MM.1S (cell line): Measurements from ENCODE around the gene RSRC1.

ENCODE experiments used
- DNase-seq: peaks from one replicate; pipeline ENCODE4 v3.0.0-alpha.2; 2015
- H2AFZ ChIP-seq: fragments of 300-600 bp; sonication (generic); 2 replicates; pipeline ENCODE4 v1.6.0; 2016; ENCODE audit warnings: antibody characterized with exemption, low read length
- H3F3A ChIP-seq: fragments of 300-600 bp; sonication (generic); 2 replicates; pipeline ENCODE4 v1.6.1; 2016; ENCODE audit warnings: mild to moderate bottlenecking, antibody characterized with exemption, low read length, moderate library complexity, mixed read lengths; ENCODE audit not compliant: insufficient read depth
- H3K27ac ChIP-seq: fragments of 300-600 bp; sonication (generic); 2 replicates; pipeline ENCODE4 v1.5.1; 2016; ENCODE audit warnings: mild to moderate bottlenecking, low read length
- H3K27me3 ChIP-seq: fragments of 300-600 bp; sonication (generic); replicated peaks from 2 replicates; pipeline ENCODE4 v1.6.0; 2016; ENCODE audit warnings: low read length; ENCODE audit not compliant: insufficient read depth
- H3K36me3 ChIP-seq: fragments of 300-600 bp; sonication (generic); replicated peaks from 2 replicates; pipeline ENCODE4 v1.6.1; 2016; ENCODE audit warnings: mild to moderate bottlenecking, low read length, mixed read lengths; ENCODE audit not compliant: insufficient read depth
- H3K4me1 ChIP-seq: fragments of 300-600 bp; sonication (generic); 2 replicates; pipeline ENCODE4 v1.6.1; 2016; ENCODE audit warnings: low read length, mixed read lengths
- H3K4me2 ChIP-seq: fragments of 300-600 bp; sonication (generic); 2 replicates; pipeline ENCODE4 v1.6.0; 2016; ENCODE audit warnings: low read depth, low read length
- H3K4me3 ChIP-seq: fragments of 300-600 bp; sonication (generic); 2 replicates; pipeline ENCODE4 v1.5.1; 2016; ENCODE audit warnings: low read length, mixed read lengths
- H3K79me2 ChIP-seq: fragments of 300-600 bp; sonication (generic); 2 replicates; pipeline ENCODE4 v1.6.1; 2016; ENCODE audit warnings: mixed run types, low read length, mixed read lengths
- H3K9ac ChIP-seq: fragments of 300-600 bp; sonication (generic); 2 replicates; pipeline ENCODE4 v1.6.1; 2016; ENCODE audit warnings: low read length, mixed read lengths
- H3K9me2 ChIP-seq: fragments of 300-600 bp; sonication (generic); replicated peaks from 2 replicates; pipeline ENCODE4 v1.6.1; 2016; ENCODE audit warnings: mild to moderate bottlenecking, low read length, mixed read lengths; ENCODE audit not compliant: insufficient read depth
- H3K9me3 ChIP-seq: fragments of 300-600 bp; sonication (generic); replicated peaks from 2 replicates; pipeline ENCODE4 v1.6.1; 2016; ENCODE audit warnings: mild to moderate bottlenecking, low read length, mixed read lengths; ENCODE audit not compliant: insufficient read depth
- H4K20me1 ChIP-seq: fragments of 300-600 bp; sonication (generic); 2 replicates; pipeline ENCODE4 v1.6.1; 2016; ENCODE audit warnings: mild to moderate bottlenecking, low read length, moderate library complexity, mixed read lengths; ENCODE audit not compliant: insufficient read depth
- EZH2 ChIP-seq: fragments of 300-600 bp; sonication (generic); optimal IDR thresholded peaks from 2 replicates; pipeline ENCODE3; 2017; ENCODE audit warnings: low read depth, mild to moderate bottlenecking, antibody characterized with exemption, low read length, mixed read lengths
- EZH2phosphoT487 ChIP-seq: fragments of 300-600 bp; sonication (generic); IDR thresholded peaks from 2 replicates; pipeline ENCODE4 v1.6.1; 2018; ENCODE audit warnings: antibody characterized with exemption, low read length
- TF ChIP-seq, protein P1 (sequence below): fragments of 300-600 bp; sonication (generic); IDR thresholded peaks from 2 replicates; pipeline ENCODE4 v1.5.1; 2016; ENCODE audit warnings: antibody characterized with exemption, low read length, mixed read lengths

Gene RSRC1

DNA sequence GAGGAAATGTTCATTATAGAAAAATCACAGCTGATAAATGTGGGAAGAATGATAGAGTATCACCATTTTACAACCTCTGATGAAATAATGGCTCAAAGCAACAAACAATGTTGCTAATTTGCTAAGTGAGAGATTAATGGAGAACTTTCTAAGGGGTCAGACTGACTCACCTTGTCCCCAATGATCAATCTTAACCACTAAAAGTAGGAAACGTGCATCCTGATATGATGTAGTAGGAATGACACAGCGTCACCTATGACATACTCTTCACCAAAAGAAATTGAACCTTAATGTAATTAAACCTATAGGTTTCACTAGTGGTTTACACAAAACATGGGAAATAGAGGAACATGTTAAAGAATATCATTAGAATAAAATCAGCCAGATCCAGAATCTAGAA lies 426.0 kb downstream of the RSRC1 start:
- H3K27ac ChIP-seq = no peak overlapping the region
- no peak for DNase-seq
- no peaks in the 10 kb centered on the region for H3F3A ChIP-seq
- H3K9ac ChIP-seq = no peak overlapping the region
- no peaks in the 10 kb centered on the region for H3K9me3 ChIP-seq
- H3K4me3 ChIP-seq = no peak overlapping the region
- no peaks in the 10 kb centered on the region for H3K4me1 ChIP-seq
- H3K36me3 ChIP-seq = no peaks in the 10 kb centered on the region
- no peak overlapping the region for H2AFZ ChIP-seq
- TF ChIP-seq EZH2phosphoT487 (no peak), EZH2 (no peak)
- TF ChIP-seq, protein P1, sequence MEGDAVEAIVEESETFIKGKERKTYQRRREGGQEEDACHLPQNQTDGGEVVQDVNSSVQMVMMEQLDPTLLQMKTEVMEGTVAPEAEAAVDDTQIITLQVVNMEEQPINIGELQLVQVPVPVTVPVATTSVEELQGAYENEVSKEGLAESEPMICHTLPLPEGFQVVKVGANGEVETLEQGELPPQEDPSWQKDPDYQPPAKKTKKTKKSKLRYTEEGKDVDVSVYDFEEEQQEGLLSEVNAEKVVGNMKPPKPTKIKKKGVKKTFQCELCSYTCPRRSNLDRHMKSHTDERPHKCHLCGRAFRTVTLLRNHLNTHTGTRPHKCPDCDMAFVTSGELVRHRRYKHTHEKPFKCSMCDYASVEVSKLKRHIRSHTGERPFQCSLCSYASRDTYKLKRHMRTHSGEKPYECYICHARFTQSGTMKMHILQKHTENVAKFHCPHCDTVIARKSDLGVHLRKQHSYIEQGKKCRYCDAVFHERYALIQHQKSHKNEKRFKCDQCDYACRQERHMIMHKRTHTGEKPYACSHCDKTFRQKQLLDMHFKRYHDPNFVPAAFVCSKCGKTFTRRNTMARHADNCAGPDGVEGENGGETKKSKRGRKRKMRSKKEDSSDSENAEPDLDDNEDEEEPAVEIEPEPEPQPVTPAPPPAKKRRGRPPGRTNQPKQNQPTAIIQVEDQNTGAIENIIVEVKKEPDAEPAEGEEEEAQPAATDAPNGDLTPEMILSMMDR = no peak
- no peaks in the 10 kb centered on the region for H4K20me1 ChIP-seq
- H3K27me3 ChIP-seq = no peaks in the 10 kb centered on the region
- no peaks in the 10 kb centered on the region for H3K79me2 ChIP-seq
- H3K9me2 ChIP-seq = no peaks in the 10 kb centered on the region
- H3K4me2 ChIP-seq = no peak overlapping the region

DNA sequence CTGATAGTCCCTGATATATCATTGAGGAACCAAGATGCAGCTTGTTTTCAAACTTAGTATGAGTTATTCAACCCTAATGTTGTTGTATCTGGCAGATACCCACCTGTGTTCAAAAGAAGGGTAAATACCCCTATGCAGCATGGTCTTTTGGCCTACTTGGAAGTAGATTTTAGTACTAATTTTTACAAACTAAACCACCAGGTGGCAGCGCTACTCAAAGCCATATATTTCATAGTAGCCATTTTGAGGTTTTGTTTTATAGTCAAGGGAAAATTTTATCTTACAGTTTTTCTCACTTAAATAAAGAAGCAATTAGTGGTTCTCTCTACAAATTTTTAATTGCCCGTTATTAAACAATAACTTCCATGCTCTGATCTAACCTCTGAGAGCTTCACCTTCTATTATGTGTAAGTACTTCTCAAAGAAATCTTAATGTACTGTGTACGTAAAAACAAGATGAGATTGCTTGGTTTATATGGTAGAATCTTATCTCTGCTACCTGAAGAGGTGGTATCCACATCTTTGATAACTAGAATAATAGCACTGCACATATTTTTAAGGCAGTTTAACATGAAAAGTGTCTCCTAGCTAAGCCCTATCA lies 429.6 kb downstream of the RSRC1 start:
- no peaks in the 10 kb centered on the region for H3K27me3 ChIP-seq
- no peaks in the 10 kb centered on the region for H3K79me2 ChIP-seq
- peak; percentile 77 for DNase-seq
- H3K36me3 ChIP-seq = no peaks in the 10 kb centered on the region; the same call in 1 of the 2 replicates
- H3F3A ChIP-seq = no peaks in the 10 kb centered on the region
- H3K4me3 ChIP-seq = no peak overlapping the region
- no peaks in the 10 kb centered on the region for H3K9me3 ChIP-seq
- H3K4me2 ChIP-seq = no peak overlapping the region
- no peaks in the 10 kb centered on the region for H4K20me1 ChIP-seq
- 0 out of 2 replicates have a peak overlapping the region, but pooled peaks have one; percentile 11 for H2AFZ ChIP-seq
- H3K9me2 ChIP-seq = no peaks in the 10 kb centered on the region
- no peak overlapping the region for H3K27ac ChIP-seq
- H3K4me1 ChIP-seq = no peaks in the 10 kb centered on the region
- H3K9ac ChIP-seq = no peak overlapping the region
- TF ChIP-seq EZH2 (no peak), EZH2phosphoT487 (no peak)
- TF ChIP-seq, protein P1 = peak; percentile 73

DNA sequence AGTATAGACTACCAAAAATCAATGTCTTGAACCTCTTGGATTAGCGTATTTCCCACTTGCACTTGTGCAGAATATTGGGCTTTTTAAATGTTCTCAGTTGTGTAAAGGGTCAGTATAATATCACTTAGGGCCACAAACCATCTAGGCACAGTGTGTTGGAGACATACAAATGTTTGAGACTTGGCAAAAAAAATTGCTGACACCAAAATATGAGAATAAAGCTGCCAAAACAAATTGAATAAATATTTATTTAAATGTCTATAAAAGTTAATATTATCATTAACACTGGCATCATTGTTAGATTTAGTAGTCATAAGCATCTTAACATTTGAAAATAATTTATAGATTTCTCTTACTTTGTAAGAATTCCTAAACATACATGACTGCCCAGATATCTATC lies 430.2 kb downstream of the RSRC1 start:
- no peak overlapping the region for H3K4me2 ChIP-seq
- TF ChIP-seq, protein P1 = no peak
- no peak for TF ChIP-seq EZH2phosphoT487
- no peak for TF ChIP-seq EZH2
- H3K4me3 ChIP-seq = no peak overlapping the region
- no peaks in the 10 kb centered on the region; the same call in 1 of the 2 replicates for H3K36me3 ChIP-seq
- no peaks in the 10 kb centered on the region for H4K20me1 ChIP-seq
- no peak for DNase-seq
- H3K27me3 ChIP-seq = no peaks in the 10 kb centered on the region
- H3K9ac ChIP-seq = no peak overlapping the region
- H3K4me1 ChIP-seq = no peaks in the 10 kb centered on the region
- no peaks in the 10 kb centered on the region for H3K79me2 ChIP-seq
- no peaks in the 10 kb centered on the region for H3K9me2 ChIP-seq
- H3F3A ChIP-seq = no peaks in the 10 kb centered on the region
- no peak overlapping the region for H2AFZ ChIP-seq
- no peak overlapping the region for H3K27ac ChIP-seq
- H3K9me3 ChIP-seq = no peaks in the 10 kb centered on the region
